Stomach (tissue), 9 donors: ENCODE measurements around the gene MLST8. TPM values are rescaled to one million over a fixed set of nuclear protein-coding genes. Genes with fewer than 3 reads are reported as not detected.
"Not testable (repeated sequence)": the region's sequence is repeated elsewhere in the genome, so short reads cannot be mapped to it uniquely, and the experiment has no call there.

ENCODE experiments used
- DNase-seq, 2 donors: peaks; one replicate each; pipeline versions ENCODE4 v3.0.0 to v3.0.0-alpha.2; 2013 to 2019
- H3K27ac ChIP-seq, 5 donors: fragments of 200-600 bp in 4 of 5; sonication (generic) in 4 of 5; one replicate each; pipeline ENCODE4 v1.5.1; 2013 to 2019; ENCODE audit warnings: mild to moderate bottlenecking in 1 of 5, moderate library complexity in 1 of 5
- H3K27me3 ChIP-seq, 3 donors: fragments of 200-600 bp; sonication (generic); one replicate each; pipeline ENCODE4 v1.5.1; 2017 to 2019; ENCODE audit warnings: mixed run types in 1 of 3
- H3K36me3 ChIP-seq, 4 donors: fragments of 200-600 bp; sonication (generic); 1 replicate in 3 of 4; 2 replicates in 1 of 4; pipeline ENCODE4 v1.5.1; 2016 to 2019
- H3K4me1 ChIP-seq, 4 donors: fragments of 200-600 bp; sonication (generic); one replicate each; pipeline ENCODE4 v1.5.1; 2016 to 2019
- H3K4me3 ChIP-seq, 4 donors: fragments of 200-600 bp; sonication (generic) in 3 of 4; one replicate each; pipeline ENCODE4 v1.5.1; 2016 to 2019; ENCODE audit warnings: mild to moderate bottlenecking in 1 of 4
- H3K9me3 ChIP-seq, 4 donors: fragments of 200-600 bp; sonication (generic); one replicate each; pipeline ENCODE4 v1.5.1; 2016 to 2019
- CTCF ChIP-seq, 7 experiments: fragments of 450-650 bp in 4 of 7; fragments of 200-600 bp in 3 of 7; sonication (generic) in 3 of 7; IDR thresholded peaks; one replicate each; pipeline ENCODE4 v1.5.1; 2016 to 2019; ENCODE audit warnings: antibody characterized with exemption in 7 of 7, control low read depth in 2 of 7, mild to moderate bottlenecking in 1 of 7
- EP300 ChIP-seq: sonication (generic); formaldehyde crosslinking; IDR thresholded peaks from one replicate; pipeline ENCODE4 v1.6.1; 2017; ENCODE audit warnings: antibody characterized with exemption
- POLR2A ChIP-seq, 4 donors: fragments of 450-650 bp; IDR thresholded peaks; one replicate each; pipeline ENCODE4 v1.6.1; 2016; ENCODE audit warnings: antibody characterized with exemption in 4 of 4, control low read depth in 2 of 4, mild to moderate bottlenecking in 1 of 4, moderate library complexity in 1 of 4
- POLR2AphosphoS5 ChIP-seq, 3 donors: sonication (generic); formaldehyde crosslinking; IDR thresholded peaks; one replicate each; pipeline ENCODE4 v1.6.1; 2016; ENCODE audit warnings: antibody characterized with exemption in 3 of 3
- WGBS, 5 donors: extraction: QIAGEN DNeasy Blood & Tissue Kit in 3 of 5; methylation state at CpG; one replicate each; pipeline versions ENCODE4 v1.1.5 to v1.1.7; 2013 to 2018; 5-methylcytosine and 5-hydroxymethylcytosine counted together
- intact Hi-C: fragments of 100-400 bp; cut with DNase I; formaldehyde crosslinking; loops from one replicate; pipeline ENCODE4 v1.15.1; 2023; ENCODE audit warnings: low total_unique reads
- polyA plus RNA-seq, 3 donors: library from polyadenylated mRNA; stranded (reverse); fragments of 200-250 nt; gene quantifications; one replicate each; pipeline ENCODE4 v1.2.3, GENCODE V29; 2013
- total RNA-seq, 5 donors: library from RNA; depleted of rRNA; stranded (reverse); fragments of >200 nt; gene quantifications; one replicate each; pipeline versions ENCODE4 v1.1.0 to v1.2.3, GENCODE V29; 2014 to 2016
- donor health status: healthy with polysubstance abuse.
- donor health status: Bipolar disorder and iron deficiency.
- donor health status: healthy.

Gene MLST8
- total and polyA plus RNA-seq, 8 donors, result 7.5 to 235 (median 55.8) TPM

GRCh38 chr16:2257726-2258125 is 52.5 kb downstream of the MLST8 start:
- H3K4me1 ChIP-seq, result peaks cover 0 to 3% (median 0%) of the 10 kb centered on the region in 4 donors
- H3K9me3 ChIP-seq, result no peaks in the 10 kb centered on the region
- TF ChIP-seq EP300 (no peak), POLR2AphosphoS5 (IDR thresholded peaks at IDR 0.05) (no peak), CTCF (IDR thresholded peaks at IDR 0.05) (no peak), POLR2A (IDR thresholded peaks at IDR 0.05) (no peak)
- intact Hi-C loops, result loop anchor here (10.0 kb wide), 1 partner anchor 53 kb away; the partner anchor contains the start of gene MLST8
- H3K4me3 ChIP-seq, result no peak overlapping the region
- 90 to 95% (median 91%) methylated on average over 6 of the region's 6 CpGs for WGBS, 5 donors
- H3K36me3 ChIP-seq, result peaks cover 89 to 100% (median 100%) of the 10 kb centered on the region in 4 donors
- H3K27me3 ChIP-seq, result no peaks in the 10 kb centered on the region
- no peak overlapping the region for H3K27ac ChIP-seq
- DNase-seq, result no peak

DNA sequence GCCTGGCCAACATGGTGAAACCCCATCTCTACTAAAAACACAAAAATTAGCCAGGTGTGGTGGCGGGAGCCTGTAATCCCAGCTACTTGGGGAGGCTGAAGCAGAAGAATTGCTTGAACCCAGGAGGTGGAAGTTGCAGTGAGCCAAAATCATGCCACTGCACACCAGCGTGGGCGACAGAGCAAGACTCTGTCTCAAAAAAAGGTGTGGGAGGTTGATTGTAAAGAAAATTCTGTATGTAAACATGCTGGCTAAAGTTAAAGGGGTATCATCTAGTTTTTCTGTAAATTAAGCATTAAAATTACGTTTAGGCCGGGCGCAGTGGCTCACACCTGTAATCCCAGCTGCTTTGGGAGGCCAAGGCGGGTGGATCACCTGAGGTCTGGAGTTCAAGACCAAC is 53.3 kb downstream of the MLST8 start:
- intact Hi-C loops, result loop anchor here (10.0 kb wide), 1 partner anchor 54 kb away; the partner anchor contains the start of gene MLST8

More for the DNA sequence above, 53.3 kb downstream of the MLST8 start:
- peaks cover 90 to 100% (median 100%) of the 10 kb centered on the region in 4 donors for H3K36me3 ChIP-seq
- H3K4me1 ChIP-seq, H3K27ac ChIP-seq, H3K4me3 ChIP-seq, DNase-seq, H3K27me3 ChIP-seq, H3K9me3 ChIP-seq: not testable (repeated sequence)
- 92 to 100% (median 94%) methylated on average over 7 of the region's 7 CpGs for WGBS, 5 donors

Other genes with a start within 250 kb of the MLST8 start
- gene NDUFB10, start 245.9 kb upstream of the MLST8 start, total RNA-seq, result 100 to 1,000 TPM in 1 of 5 donors, 10 to 100 TPM in 4; 28.6 to 119 (median 57.5) TPM
- 100 to 1,000 TPM; 242 to 285 (median 253) TPM for gene NDUFB10, start 245.9 kb upstream of the MLST8 start, polyA plus RNA-seq
- 1,000 to 10,000 TPM in 4 of 5 donors, 100 to 1,000 TPM in 1; 997 to 2,615 (median 1,653) TPM for gene RPS2, start 240.6 kb upstream of the MLST8 start, total RNA-seq
- 1,000 to 10,000 TPM; 2,720 to 4,842 (median 2,788) TPM for gene RPS2, start 240.6 kb upstream of the MLST8 start, polyA plus RNA-seq
- gene RNF151, start 238.6 kb upstream of the MLST8 start, total RNA-seq, result not detected
- not detected for gene RNF151, start 238.6 kb upstream of the MLST8 start, polyA plus RNA-seq
- 100 to 1,000 TPM in 1 of 5 donors, 10 to 100 TPM in 3, 1 to 10 TPM in 1; 9.4 to 174 (median 26.3) TPM for gene TBL3, start 233.4 kb upstream of the MLST8 start, total RNA-seq
- gene TBL3, start 233.4 kb upstream of the MLST8 start, polyA plus RNA-seq, result 10 to 100 TPM; 32.7 to 52.7 (median 48.9) TPM
- 10 to 100 TPM in 1 of 5 donors, not detected in 4; 58.2 TPM for gene NOXO1, start 224.0 kb upstream of the MLST8 start, total RNA-seq
- gene NOXO1, start 224.0 kb upstream of the MLST8 start, polyA plus RNA-seq, result 1 to 10 TPM; 1.2 to 3.4 (median 2.6) TPM
- 100 to 1,000 TPM in 1 of 5 donors, 10 to 100 TPM in 1, 1 to 10 TPM in 3; 3.1 to 313 (median 9.9) TPM for gene GFER, start 221.3 kb upstream of the MLST8 start, total RNA-seq
- gene GFER, start 221.3 kb upstream of the MLST8 start, polyA plus RNA-seq, result 10 to 100 TPM; 31.2 to 50.6 (median 36.1) TPM
- 1 to 10 TPM in 1 of 5 donors, not detected in 4; 1.7 TPM for gene SYNGR3, start 215.5 kb upstream of the MLST8 start, total RNA-seq
- 1 to 10 TPM in 1 of 3 donors, not detected in 2; 1.3 TPM for gene SYNGR3, start 215.5 kb upstream of the MLST8 start, polyA plus RNA-seq
- gene ZNF598, start 195.6 kb upstream of the MLST8 start, total RNA-seq, result 10 to 100 TPM; 16.3 to 86.2 (median 34.8) TPM
- 10 to 100 TPM; 21.1 to 31.0 (median 21.4) TPM for gene ZNF598, start 195.6 kb upstream of the MLST8 start, polyA plus RNA-seq
- gene NPW, start 185.7 kb upstream of the MLST8 start, total RNA-seq, result under 1 TPM in 1 of 5 donors, not detected in 4; 0.55 TPM
- 10 to 100 TPM in 1 of 3 donors, 1 to 10 TPM in 2; 1.6 to 12.4 (median 2.4) TPM for gene NPW, start 185.7 kb upstream of the MLST8 start, polyA plus RNA-seq
- gene NHERF2, start 178.6 kb upstream of the MLST8 start, total RNA-seq, result 100 to 1,000 TPM in 2 of 5 donors, 10 to 100 TPM in 3; 17.4 to 201 (median 95.5) TPM
- gene NHERF2, start 178.6 kb upstream of the MLST8 start, polyA plus RNA-seq, result 100 to 1,000 TPM in 2 of 3 donors, 10 to 100 TPM in 1; 65.4 to 236 (median 157) TPM
- gene NTHL1, start 157.6 kb upstream of the MLST8 start, total RNA-seq, result 100 to 1,000 TPM in 2 of 5 donors, 1 to 10 TPM in 3; 2.3 to 663 (median 9.5) TPM
- gene NTHL1, start 157.6 kb upstream of the MLST8 start, polyA plus RNA-seq, result 10 to 100 TPM; 29.2 to 40.6 (median 36.6) TPM
- gene TSC2, start 157.5 kb upstream of the MLST8 start, total RNA-seq, result 100 to 1,000 TPM in 3 of 5 donors, 10 to 100 TPM in 2; 68.5 to 369 (median 118) TPM
- 10 to 100 TPM; 40.8 to 46.0 (median 41.1) TPM for gene TSC2, start 157.5 kb upstream of the MLST8 start, polyA plus RNA-seq
- gene PKD1, start 69.6 kb upstream of the MLST8 start, total RNA-seq, result 100 to 1,000 TPM in 3 of 5 donors, 10 to 100 TPM in 2; 88.5 to 776 (median 459) TPM
- 10 to 100 TPM; 10.4 to 58.9 (median 22.7) TPM for gene PKD1, start 69.6 kb upstream of the MLST8 start, polyA plus RNA-seq
- 100 to 1,000 TPM in 1 of 5 donors, 10 to 100 TPM in 1, not detected in 3; 27.2 to 114 TPM for gene RAB26, start 56.8 kb upstream of the MLST8 start, total RNA-seq
- gene RAB26, start 56.8 kb upstream of the MLST8 start, polyA plus RNA-seq, result 10 to 100 TPM; 15.1 to 63.4 (median 20.3) TPM
- 100 to 1,000 TPM in 1 of 5 donors, 10 to 100 TPM in 4; 20.9 to 204 (median 58.9) TPM for gene TRAF7, start 49.7 kb upstream of the MLST8 start, total RNA-seq
- 10 to 100 TPM; 27.1 to 39.5 (median 37.3) TPM for gene TRAF7, start 49.7 kb upstream of the MLST8 start, polyA plus RNA-seq
- gene CASKIN1, start 8.8 kb upstream of the MLST8 start, total RNA-seq, result under 1 TPM in 1 of 5 donors, not detected in 4; 0.73 TPM
- under 1 TPM; 0.15 to 0.55 (median 0.19) TPM for gene CASKIN1, start 8.8 kb upstream of the MLST8 start, polyA plus RNA-seq
- 10 to 100 TPM in 4 of 5 donors, 1 to 10 TPM in 1; 2.6 to 78.8 (median 16.5) TPM for gene BRICD5, start 5.4 kb downstream of the MLST8 start, total RNA-seq
- gene BRICD5, start 5.4 kb downstream of the MLST8 start, polyA plus RNA-seq, result 1 to 10 TPM; 4.2 to 6.5 (median 6.3) TPM
- 10 to 100 TPM in 4 of 5 donors, 1 to 10 TPM in 1; 9.4 to 90.4 (median 15.9) TPM for gene PGP, start 9.4 kb downstream of the MLST8 start, total RNA-seq
- gene PGP, start 9.4 kb downstream of the MLST8 start, polyA plus RNA-seq, result 10 to 100 TPM in 2 of 3 donors, 1 to 10 TPM in 1; 9.3 to 11.0 (median 10.0) TPM
- 100 to 1,000 TPM in 1 of 5 donors, 10 to 100 TPM in 4; 12.7 to 114 (median 64.5) TPM for gene E4F1, start 18.1 kb downstream of the MLST8 start, total RNA-seq
- 10 to 100 TPM; 21.4 to 25.2 (median 23.8) TPM for gene E4F1, start 18.1 kb downstream of the MLST8 start, polyA plus RNA-seq
- gene DNASE1L2, start 31.0 kb downstream of the MLST8 start, total RNA-seq, result not detected
- under 1 TPM in 2 of 3 donors, not detected in 1; 0.68 to 0.90 TPM for gene DNASE1L2, start 31.0 kb downstream of the MLST8 start, polyA plus RNA-seq
- 100 to 1,000 TPM in 3 of 5 donors, 10 to 100 TPM in 2; 20.4 to 234 (median 113) TPM for gene ECI1, start 46.1 kb downstream of the MLST8 start, total RNA-seq
- 100 to 1,000 TPM in 2 of 3 donors, 10 to 100 TPM in 1; 84.3 to 109 (median 106) TPM for gene ECI1, start 46.1 kb downstream of the MLST8 start, polyA plus RNA-seq
- 100 to 1,000 TPM in 4 of 5 donors, 10 to 100 TPM in 1; 72.7 to 162 (median 116) TPM for gene RNPS1, start 62.7 kb downstream of the MLST8 start, total RNA-seq
- 100 to 1,000 TPM in 1 of 3 donors, 10 to 100 TPM in 2; 80.9 to 127 (median 99.2) TPM for gene RNPS1, start 62.7 kb downstream of the MLST8 start, polyA plus RNA-seq
- gene ABCA3, start 135.3 kb downstream of the MLST8 start, total RNA-seq, result 10 to 100 TPM in 1 of 5 donors, 1 to 10 TPM in 4; 3.8 to 39.3 (median 4.9) TPM
- gene ABCA3, start 135.3 kb downstream of the MLST8 start, polyA plus RNA-seq, result 1 to 10 TPM in 2 of 3 donors, under 1 TPM in 1; 0.61 to 2.7 (median 2.4) TPM
- gene CCNF, start 224.0 kb downstream of the MLST8 start, total RNA-seq, result 1 to 10 TPM; 1.3 to 7.8 (median 5.2) TPM
- 1 to 10 TPM in 2 of 3 donors, under 1 TPM in 1; 0.46 to 3.6 (median 1.9) TPM for gene CCNF, start 224.0 kb downstream of the MLST8 start, polyA plus RNA-seq